H1 (cell line): ENCODE results near the gene ZNF398. TPM values are rescaled to one million over a fixed set of nuclear protein-coding genes. Genes with fewer than 3 reads are reported as not detected.

ENCODE experiments used
- BACH1 ChIP-seq: IDR thresholded peaks from 2 replicates; pipeline ENCODE4 v1.6.1; 2012; ENCODE audit warnings: low read length, improper control_type of control experiment
- CHD1 ChIP-seq: IDR thresholded peaks from 2 replicates; pipeline ENCODE4 v1.6.1; 2012; ENCODE audit warnings: low read depth, low read length, improper control_type of control experiment
- EP300 ChIP-seq, 2 experiments: IDR thresholded peaks; 1 replicate in 1 of 2; 2 replicates in 1 of 2; pipeline ENCODE4 v1.6.1; 2011 to 2012; ENCODE audit warnings: low read depth in 2 of 2, low read length in 2 of 2, mild to moderate bottlenecking in 2 of 2, borderline replicate concordance in 1 of 2, inconsistent platforms in 1 of 2, moderate library complexity in 1 of 2
- FOSL1 ChIP-seq: IDR thresholded peaks from 2 replicates; pipeline ENCODE4 v1.6.1; 2011; ENCODE audit warnings: mild to moderate bottlenecking, low read depth, low read length, moderate library complexity; ENCODE audit not compliant: insufficient read depth
- GTF2F1 ChIP-seq: IDR thresholded peaks from 2 replicates; pipeline ENCODE4 v1.6.1; 2012; ENCODE audit warnings: low read depth, low read length, improper control_type of control experiment, borderline replicate concordance
- POU5F1 ChIP-seq: IDR thresholded peaks from 2 replicates; pipeline ENCODE4 v1.6.1; 2011; ENCODE audit warnings: low read depth, mild to moderate bottlenecking, low read length, moderate library complexity
- SP2 ChIP-seq: IDR thresholded peaks from 2 replicates; pipeline ENCODE4 v1.6.1; 2012; ENCODE audit warnings: mild to moderate bottlenecking, low read length, inconsistent platforms
- SUZ12 ChIP-seq: fragments of 200-600 bp; sonication (generic); IDR thresholded peaks from 2 replicates; pipeline ENCODE4 v1.6.1; 2012; ENCODE audit warnings: mild to moderate bottlenecking, inconsistent platforms, low read length, moderate library complexity, mixed read lengths
- TEAD4 ChIP-seq: IDR thresholded peaks from 2 replicates; pipeline ENCODE4 v1.6.1; 2012; ENCODE audit warnings: low read depth, low read length, inconsistent platforms, mixed read lengths
- polyA plus RNA-seq, 7 experiments: library from polyadenylated mRNA; depleted of rRNA in 3 of 7; stranded (reverse) in 5 of 7; unstranded in 2 of 7; fragments of >200 nt in 5 of 7; fragments of 200-250 nt in 2 of 7; gene quantifications; 1 replicate in 5 of 7; 2 replicates in 1 of 7; 4 replicates in 1 of 7; pipeline versions ENCODE4 v1.2.1 to v1.2.3, GENCODE V29; 2011 to 2013; ENCODE audit warnings: missing spikeins in 2 of 7, mixed read lengths in 2 of 7
- total RNA-seq: library from RNA; stranded (reverse); fragmentation: NEBNext Ultra II Directional; extraction: Animal tissue kit (Norgen Biotek cat#: 25700); gene quantifications from 2 replicates; pipeline ENCODE4 v1.2.1, GENCODE V29; 2021

The ZNF398 gene
- total and polyA plus RNA-seq, 2 of the 8 experiments (the other 6 are each of a cell fraction or from before 2014, with no cell fraction given), result 52.7 to 63.5 TPM

DNA sequence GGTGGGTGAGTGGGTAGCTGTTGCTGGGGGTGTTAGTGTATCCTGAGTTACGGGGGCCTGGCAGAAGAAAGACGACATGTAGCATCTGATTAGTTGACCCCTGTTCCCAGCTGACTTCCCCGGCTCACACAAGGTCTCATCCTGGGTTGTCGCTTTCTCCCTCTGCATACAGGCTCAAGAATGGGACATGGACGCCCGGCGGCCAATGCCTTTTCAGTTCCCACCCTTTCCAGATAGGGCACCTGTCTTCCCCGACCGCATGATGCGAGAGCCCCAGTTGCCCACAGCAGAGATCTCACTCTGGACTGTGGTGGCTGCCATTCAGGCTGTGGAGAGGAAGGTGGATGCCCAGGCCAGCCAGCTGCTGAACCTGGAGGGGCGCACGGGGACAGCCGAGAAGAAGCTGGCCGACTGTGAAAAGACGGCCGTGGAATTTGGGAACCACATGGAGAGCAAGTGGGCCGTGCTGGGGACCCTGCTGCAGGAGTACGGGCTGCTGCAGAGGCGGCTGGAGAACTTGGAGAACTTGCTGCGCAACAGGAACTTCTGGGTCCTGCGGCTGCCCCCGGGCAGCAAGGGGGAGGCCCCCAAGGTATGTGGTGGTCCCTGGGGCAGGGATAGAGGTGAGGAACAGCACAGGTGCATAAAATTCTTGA lies 51.0 kb downstream of the ZNF398 start (continued):
- no peak for TF ChIP-seq TEAD4
- TF ChIP-seq CHD1, result no peak
- no peak for TF ChIP-seq POU5F1
- no peak for TF ChIP-seq SUZ12
- TF ChIP-seq BACH1, result no peak
- no peak for TF ChIP-seq SP2
- TF ChIP-seq FOSL1, result no peak
- no peak for TF ChIP-seq EP300 (IDR thresholded peaks at IDR 0.05; ENCODE audit: borderline replicate concordance in 1 of 2, low read depth in 2 of 2, low read length in 2 of 2)
- no peak for TF ChIP-seq GTF2F1
